Psoas muscle (tissue), 8 donors: ENCODE data around the gene ST6GALNAC3. TPM values are rescaled to one million over a fixed set of nuclear protein-coding genes. Genes with fewer than 3 reads are reported as not detected.
A peak's percentile ranks its signal among the peaks of the same experiment; 100 is the strongest.

Experiments
- ATAC-seq, 4 donors: fragments of 200-7000 bp; cut with Tn5 transposase; one replicate each; pipeline ENCODE4 v1.9.1; 2020; ENCODE audit warnings: moderate library complexity in 3 of 4, mild to moderate bottlenecking in 2 of 4
- DNase-seq, 2 donors: peaks; one replicate each; pipeline ENCODE4 v3.0.0-alpha.2; 2020
- H3K27ac ChIP-seq: fragments of 200-600 bp; one replicate; pipeline ENCODE4 v1.8.0; 2022
- H3K27me3 ChIP-seq, 3 donors: fragments of 200-600 bp in 1 of 3; one replicate each; pipeline versions ENCODE4 v1.6.1 to v1.8.0; 2013 to 2022; ENCODE audit warnings: low read length in 2 of 3, mild to moderate bottlenecking in 2 of 3, moderate library complexity in 1 of 3; ENCODE audit not compliant: insufficient read depth in 3 of 3
- H3K36me3 ChIP-seq, 2 donors: fragments of 200-600 bp in 1 of 2; one replicate each; pipeline versions ENCODE4 v1.6.1 to v1.8.0; 2013 to 2022; ENCODE audit warnings: low read depth in 1 of 2, mild to moderate bottlenecking in 1 of 2, moderate library complexity in 1 of 2; ENCODE audit not compliant: insufficient read depth in 1 of 2
- H3K4me1 ChIP-seq: fragments of 200-600 bp; one replicate; pipeline ENCODE4 v1.8.0; 2022
- H3K4me3 ChIP-seq: fragments of 200-600 bp; one replicate; pipeline ENCODE4 v1.8.0; 2022; ENCODE audit warnings: mild to moderate bottlenecking
- H3K9me3 ChIP-seq: fragments of 200-600 bp; one replicate; pipeline ENCODE4 v1.8.0; 2022
- CTCF ChIP-seq: fragments of 200-600 bp; IDR thresholded peaks from one replicate; pipeline ENCODE4 v1.8.0; 2022; ENCODE audit warnings: antibody characterized with exemption
- WGBS, 3 donors: extraction: QIAGEN DNeasy Blood & Tissue Kit; methylation state at CpG; one replicate each; pipeline versions ENCODE4 v1.1.6 to v1.1.7; 2013; 5-methylcytosine and 5-hydroxymethylcytosine counted together
- intact Hi-C, 2 donors: fragments of 100-400 bp; cut with DNase I; formaldehyde crosslinking; loops; one replicate each; pipeline versions ENCODE4 v1.11.0 to v1.14.2; 2022
- polyA plus RNA-seq, 3 donors: library from polyadenylated mRNA; stranded (reverse); fragments of 200-250 nt; gene quantifications; one replicate each; pipeline ENCODE4 v1.2.3, GENCODE V29; 2013
- total RNA-seq, 4 donors: library from RNA; stranded (reverse); fragmentation: NEBNext Ultra II Directional in 2 of 4; extraction: Animal tissue kit (Norgen Biotek cat#: 25700) in 2 of 4; gene quantifications; one replicate each; pipeline versions ENCODE4 v1.2.1 to v1.2.4, GENCODE V29; 2021 to 2023
- donor health status: healthy with polysubstance abuse.
- donor health status: DM: no; HTN: no; CAD: no; lungs with moderate emphysema.
- donor health status: Bipolar disorder and iron deficiency.
- donor health status: healthy.
- donor health status: DM: yes; HTN: yes; CAD: no.
- donor health status: DM: no; HTN: no; CAD: no.
- donor health status: DM: no; HTN: no; CAD: no.
- donor health status: DM: yes; HTN: yes; CAD: no.

The ST6GALNAC3 gene
- total and polyA plus RNA-seq, 7 donors: 1.3 to 5.4 (median 2.3) TPM

- no peaks in the 10 kb centered on the region for H3K36me3 ChIP-seq
- DNase-seq: no peak
- intact Hi-C loops: no loop called here
- H3K4me3 ChIP-seq: peak overlapping the region; percentile 72
- no peaks in the 10 kb centered on the region for H3K27me3 ChIP-seq
- H3K27ac ChIP-seq: peak overlapping the region; percentile 63
- WGBS, 3 donors: 27 to 28% (median 27%) methylated on average over 9 of the region's 9 CpGs
- H3K4me1 ChIP-seq: peaks cover 4% of the 10 kb centered on the region
- TF ChIP-seq CTCF: no peak
- no peaks in the 10 kb centered on the region for H3K9me3 ChIP-seq
- peak in 1 of 4 donors; percentile 2 for ATAC-seq
Measured at GRCh38 chr1:76075188-76075489, 593 bp downstream of the ST6GALNAC3 start.

GRCh38 chr1:76075877-76076276 is 1.3 kb downstream of the ST6GALNAC3 start:
- Histone ChIP-seq H3K4me3 (peak overlapping the region; percentile 72), H3K4me1 (peaks cover 4% of the 10 kb centered on the region), H3K27me3 (no peaks in the 10 kb centered on the region), H3K27ac (peak overlapping the region; percentile 63), H3K9me3 (no peaks in the 10 kb centered on the region), H3K36me3 (no peaks in the 10 kb centered on the region)
- DNase-seq (no peak), ATAC-seq (no peak)
- WGBS, 3 donors: 60 to 76% (median 71%) methylated on average over 5 of the region's 5 CpGs
- intact Hi-C loops: no loop called here
- no peak for TF ChIP-seq CTCF

- Histone ChIP-seq H3K36me3 (no peaks in the 10 kb centered on the region), H3K9me3 (no peaks in the 10 kb centered on the region), H3K27ac (no peak overlapping the region), H3K4me1 (no peaks in the 10 kb centered on the region), H3K4me3 (no peak overlapping the region), H3K27me3 (no peaks in the 10 kb centered on the region)
- no peak for ATAC-seq
- 88 to 89% (median 89%) methylated on average over 7 of the region's 7 CpGs for WGBS, 3 donors
- DNase-seq: no peak
- intact Hi-C loops: no loop called here
- TF ChIP-seq CTCF: no peak
Measured at GRCh38 chr1:76079475-76080227, 5.1 kb downstream of the ST6GALNAC3 start.

- H3K27me3 ChIP-seq: no peaks in the 10 kb centered on the region
- no peak overlapping the region for H3K4me3 ChIP-seq
- intact Hi-C loops: no loop called here
- no peaks in the 10 kb centered on the region for H3K36me3 ChIP-seq
- 45 to 57% (median 48%) methylated on average over 4 of the region's 4 CpGs for WGBS, 3 donors
- no peaks in the 10 kb centered on the region for H3K9me3 ChIP-seq
- no peak overlapping the region for H3K27ac ChIP-seq
- ATAC-seq (no peak), DNase-seq (no peak)
- H3K4me1 ChIP-seq: no peaks in the 10 kb centered on the region
- TF ChIP-seq CTCF: no peak
Measured at GRCh38 chr1:76080552-76081079, 6.1 kb downstream of the ST6GALNAC3 start.

GRCh38 chr1:76082062-76082461 is 7.5 kb downstream of the ST6GALNAC3 start:
- H3K4me3 ChIP-seq: no peak overlapping the region
- DNase-seq: no peak
- H3K27me3 ChIP-seq: no peaks in the 10 kb centered on the region
- TF ChIP-seq CTCF: no peak
- no peaks in the 10 kb centered on the region for H3K4me1 ChIP-seq
- no peak overlapping the region for H3K27ac ChIP-seq
- intact Hi-C loops: no loop called here
- no peaks in the 10 kb centered on the region for H3K9me3 ChIP-seq
- no peak for ATAC-seq
- 82 to 90% (median 87%) methylated on average over 4 of the region's 4 CpGs for WGBS, 3 donors
- H3K36me3 ChIP-seq: no peaks in the 10 kb centered on the region
